Stimulated activated CD8-positive, alpha-beta memory T cell treated with anti-CD3 and anti-CD28 coated beads, Interleukin-15, amount 100 ng/mL, for 24 hours (primary cell): ENCODE measurements around the gene ANTXRL.
"Not testable (repeated sequence)": the region's sequence is repeated elsewhere in the genome, so short reads cannot be mapped to it uniquely, and the experiment has no call there.

ENCODE experiments used
- DNase-seq: peaks from one replicate; pipeline ENCODE4 v3.0.0-alpha.2; 2020; ENCODE audit warnings: low read depth

Gene ANTXRL

GRCh38 chr10:46365484-46365883 is 78.7 kb downstream of the ANTXRL start:
- DNase-seq, result not testable (repeated sequence)

- DNase-seq, result not testable (repeated sequence)
These were observed 80.4 kb downstream of the ANTXRL start for GRCh38 chr10:46367209-46367608.

GRCh38 chr10:46367666-46368240 is 81.0 kb downstream of the ANTXRL start:
- not testable (repeated sequence) for DNase-seq

GRCh38 chr10:46368956-46369355 is 82.2 kb downstream of the ANTXRL start:
- not testable (repeated sequence) for DNase-seq

- not testable (repeated sequence) for DNase-seq
These were observed 87.6 kb downstream of the ANTXRL start for GRCh38 chr10:46374410-46374809.

GRCh38 chr10:46375406-46375805 is 88.6 kb downstream of the ANTXRL start, which contains the start of gene ANXA8L1:
Gene ANXA8L1, plus strand, starts transcription at chr10:46375776. Its CDS starts 76 bp downstream, at chr10:46375852.
- DNase-seq, result not testable (repeated sequence)

GRCh38 chr10:46377022-46377421 is 90.2 kb downstream of the ANTXRL start:
- not testable (repeated sequence) for DNase-seq

GRCh38 chr10:46377651-46378050 is 90.9 kb downstream of the ANTXRL start:
- not testable (repeated sequence) for DNase-seq

GRCh38 chr10:46378108-46378507 is 91.3 kb downstream of the ANTXRL start:
- DNase-seq, result not testable (repeated sequence)

- not testable (repeated sequence) for DNase-seq
These were observed 92.5 kb downstream of the ANTXRL start for GRCh38 chr10:46379233-46379848.
